DMS79 treated with DMSO at 0.1 percent for 48 hours (cell line): ENCODE results near the gene TCF7.
"Not testable (repeated sequence)": the region's sequence is repeated elsewhere in the genome, so short reads cannot be mapped to it uniquely, and the experiment has no call there.

Experiments used
- DNase-seq: peaks from one replicate; lab custom pipeline; 2025; lab: John Stamatoyannopoulos, UW

TCF7 gene

GRCh38 chr5:134145041-134145757 is 30.7 kb downstream of the TCF7 start:
- DNase-seq, result no peak

GRCh38 chr5:134145779-134146581 is 31.5 kb downstream of the TCF7 start:
- DNase-seq, result peak; percentile 4

GRCh38 chr5:134146651-134147518 is 32.4 kb downstream of the TCF7 start:
- no peak for DNase-seq

- DNase-seq, result no peak
Observed at GRCh38 chr5:134148316-134148715, 33.8 kb downstream of the TCF7 start.

GRCh38 chr5:134148986-134149539 is 34.6 kb downstream of the TCF7 start:
- DNase-seq, result no peak

- no peak for DNase-seq
Observed at GRCh38 chr5:134149571-134150303, 35.3 kb downstream of the TCF7 start.

GRCh38 chr5:134151723-134152122 is 37.2 kb downstream of the TCF7 start:
- DNase-seq, result no peak

- not testable (repeated sequence) for DNase-seq
Observed at GRCh38 chr5:134152173-134152832, 37.8 kb downstream of the TCF7 start.

- no peak for DNase-seq
Observed at GRCh38 chr5:134153241-134153640, 38.8 kb downstream of the TCF7 start.

GRCh38 chr5:134153657-134154056 is 39.2 kb downstream of the TCF7 start:
- no peak for DNase-seq

GRCh38 chr5:134161513-134162395 is 47.3 kb downstream of the TCF7 start:
- DNase-seq, result no peak

- no peak for DNase-seq
Observed at GRCh38 chr5:134162592-134162991, 48.1 kb downstream of the TCF7 start.

GRCh38 chr5:134171972-134172371 is 57.5 kb downstream of the TCF7 start:
- no peak for DNase-seq

- peak; percentile 29 for DNase-seq
Observed at GRCh38 chr5:134174841-134175839, 60.7 kb downstream of the TCF7 start.

- peak; percentile 3 for DNase-seq
Observed at GRCh38 chr5:134175921-134176510, 61.5 kb downstream of the TCF7 start.

GRCh38 chr5:134176511-134177368 is 62.3 kb downstream of the TCF7 start, which contains the start of gene SKP1:
TSS of gene SKP1 (minus strand) at chr5:134176950. CDS start at chr5:134174022, 2,928 bp downstream.
- peak; percentile 39 for DNase-seq
